Loucy (cell line): ENCODE measurements around the gene CACNA1C.

Experiments
- H2AFZ ChIP-seq: fragments of 200-600 bp; sonication (generic); 2 replicates; pipeline ENCODE4 v1.6.0; 2016; ENCODE audit warnings: antibody characterized with exemption, mild to moderate bottlenecking, low read length, moderate library complexity
- H3F3A ChIP-seq: fragments of 200-600 bp; 2 replicates; pipeline ENCODE4 v1.6.0; 2016; ENCODE audit warnings: antibody characterized with exemption, low read depth, mild to moderate bottlenecking
- H3K27me3 ChIP-seq: fragments of 200-600 bp; sonication (generic); 2 replicates; pipeline ENCODE4 v1.6.1; 2014; ENCODE audit warnings: low read length, mild to moderate bottlenecking; ENCODE audit not compliant: insufficient read depth, poor library complexity, severe bottlenecking
- H3K36me3 ChIP-seq: fragments of 200-600 bp; sonication (generic); 2 replicates; pipeline ENCODE4 v1.6.1; 2016; ENCODE audit warnings: low read length; ENCODE audit not compliant: insufficient read depth
- H3K4me1 ChIP-seq: fragments of 200-600 bp; sonication (generic); 2 replicates; pipeline ENCODE4 v1.5.1; 2014; ENCODE audit warnings: low read length, mild to moderate bottlenecking; ENCODE audit not compliant: insufficient read depth, poor library complexity, severe bottlenecking
- H3K4me2 ChIP-seq: fragments of 200-600 bp; sonication (generic); 2 replicates; pipeline ENCODE4 v1.6.0; 2014; ENCODE audit warnings: antibody characterized with exemption, low read length, low read depth, mild to moderate bottlenecking; ENCODE audit not compliant: poor library complexity, severe bottlenecking
- H3K4me3 ChIP-seq: fragments of 200-600 bp; sonication (generic); 2 replicates; pipeline ENCODE4 v1.5.1; 2014; ENCODE audit warnings: low read length, mild to moderate bottlenecking, mixed read lengths; ENCODE audit not compliant: poor library complexity, severe bottlenecking
- H3K79me2 ChIP-seq: fragments of 200-600 bp; sonication (generic); 2 replicates; pipeline ENCODE4 v1.6.1; 2014; ENCODE audit warnings: low read length; ENCODE audit not compliant: insufficient read depth
- H3K9ac ChIP-seq: fragments of 200-600 bp; sonication (generic); 2 replicates; pipeline ENCODE4 v1.6.0; 2014; ENCODE audit warnings: mild to moderate bottlenecking, low read depth, low read length, moderate library complexity; ENCODE audit not compliant: poor library complexity, severe bottlenecking
- H3K9me2 ChIP-seq: fragments of 200-600 bp; sonication (generic); replicated peaks from 2 replicates; pipeline ENCODE4 v1.6.1; 2016; ENCODE audit warnings: low read depth, low read length, mixed read lengths
- H3K9me3 ChIP-seq: fragments of 200-600 bp; sonication (generic); 2 replicates; pipeline ENCODE4 v1.6.1; 2014; ENCODE audit warnings: mild to moderate bottlenecking, antibody characterized with exemption, low read length, low read depth; ENCODE audit not compliant: insufficient read depth
- H4K20me1 ChIP-seq: fragments of 200-600 bp; sonication (generic); 2 replicates; pipeline ENCODE4 v1.6.0; 2014; ENCODE audit warnings: antibody characterized with exemption, low read length, mild to moderate bottlenecking; ENCODE audit not compliant: insufficient read depth, poor library complexity, severe bottlenecking
- EZH2phosphoT487 ChIP-seq: fragments of 200-600 bp; IDR thresholded peaks from 2 replicates; pipeline ENCODE4 v1.6.1; 2018; ENCODE audit warnings: antibody characterized with exemption, mild to moderate bottlenecking, moderate library complexity, borderline replicate concordance
- TF ChIP-seq, protein P1 (sequence below): fragments of 200-600 bp; sonication (generic); conservative IDR thresholded peaks from 2 replicates; pipeline ENCODE4 v1.5.1; 2014; ENCODE audit warnings: mild to moderate bottlenecking, antibody characterized with exemption, low read length

The CACNA1C gene

GRCh38 chr12:2574355-2574935 lies 521.7 kb downstream of the CACNA1C start:
- TF ChIP-seq, protein P1, sequence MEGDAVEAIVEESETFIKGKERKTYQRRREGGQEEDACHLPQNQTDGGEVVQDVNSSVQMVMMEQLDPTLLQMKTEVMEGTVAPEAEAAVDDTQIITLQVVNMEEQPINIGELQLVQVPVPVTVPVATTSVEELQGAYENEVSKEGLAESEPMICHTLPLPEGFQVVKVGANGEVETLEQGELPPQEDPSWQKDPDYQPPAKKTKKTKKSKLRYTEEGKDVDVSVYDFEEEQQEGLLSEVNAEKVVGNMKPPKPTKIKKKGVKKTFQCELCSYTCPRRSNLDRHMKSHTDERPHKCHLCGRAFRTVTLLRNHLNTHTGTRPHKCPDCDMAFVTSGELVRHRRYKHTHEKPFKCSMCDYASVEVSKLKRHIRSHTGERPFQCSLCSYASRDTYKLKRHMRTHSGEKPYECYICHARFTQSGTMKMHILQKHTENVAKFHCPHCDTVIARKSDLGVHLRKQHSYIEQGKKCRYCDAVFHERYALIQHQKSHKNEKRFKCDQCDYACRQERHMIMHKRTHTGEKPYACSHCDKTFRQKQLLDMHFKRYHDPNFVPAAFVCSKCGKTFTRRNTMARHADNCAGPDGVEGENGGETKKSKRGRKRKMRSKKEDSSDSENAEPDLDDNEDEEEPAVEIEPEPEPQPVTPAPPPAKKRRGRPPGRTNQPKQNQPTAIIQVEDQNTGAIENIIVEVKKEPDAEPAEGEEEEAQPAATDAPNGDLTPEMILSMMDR = no peak
- H3K4me1 ChIP-seq = no peaks in the 10 kb centered on the region
- no peaks in the 10 kb centered on the region for H3K9me3 ChIP-seq
- H3K9me2 ChIP-seq = no peaks in the 10 kb centered on the region
- no peaks in the 10 kb centered on the region for H3F3A ChIP-seq
- no peak overlapping the region for H2AFZ ChIP-seq
- no peak overlapping the region for H3K4me3 ChIP-seq
- no peaks in the 10 kb centered on the region for H3K27me3 ChIP-seq
- H3K36me3 ChIP-seq = no peaks in the 10 kb centered on the region
- H3K4me2 ChIP-seq = no peak overlapping the region
- no peaks in the 10 kb centered on the region for H4K20me1 ChIP-seq
- H3K79me2 ChIP-seq = no peaks in the 10 kb centered on the region
- no peak overlapping the region for H3K9ac ChIP-seq

- H3K4me2 ChIP-seq = no peak overlapping the region
- H3K9ac ChIP-seq = no peak overlapping the region
- no peaks in the 10 kb centered on the region for H3K79me2 ChIP-seq
- H3K9me2 ChIP-seq = no peaks in the 10 kb centered on the region
- no peaks in the 10 kb centered on the region for H4K20me1 ChIP-seq
- H3K4me3 ChIP-seq = no peak overlapping the region
- no peak for TF ChIP-seq EZH2phosphoT487
- TF ChIP-seq, protein P1 = no peak
- H3K9me3 ChIP-seq = no peaks in the 10 kb centered on the region
- H2AFZ ChIP-seq = no peak overlapping the region
- H3K4me1 ChIP-seq = no peaks in the 10 kb centered on the region
- no peaks in the 10 kb centered on the region for H3F3A ChIP-seq
- H3K36me3 ChIP-seq = no peaks in the 10 kb centered on the region
- H3K27me3 ChIP-seq = no peaks in the 10 kb centered on the region
Measured at GRCh38 chr12:2575245-2575644, 522.5 kb downstream of the CACNA1C start.

- H3K9me3 ChIP-seq = no peaks in the 10 kb centered on the region
- H3K36me3 ChIP-seq = no peaks in the 10 kb centered on the region
- no peak for TF ChIP-seq EZH2phosphoT487
- TF ChIP-seq, protein P1 = no peak
- no peak overlapping the region for H3K9ac ChIP-seq
- H4K20me1 ChIP-seq = no peaks in the 10 kb centered on the region
- H2AFZ ChIP-seq = no peak overlapping the region
- H3K4me1 ChIP-seq = no peaks in the 10 kb centered on the region
- no peaks in the 10 kb centered on the region for H3K9me2 ChIP-seq
- no peaks in the 10 kb centered on the region for H3F3A ChIP-seq
- no peak overlapping the region for H3K4me2 ChIP-seq
- H3K27me3 ChIP-seq = peaks cover under 1% of the 10 kb centered on the region
- H3K4me3 ChIP-seq = no peak overlapping the region
- no peaks in the 10 kb centered on the region for H3K79me2 ChIP-seq
Measured at GRCh38 chr12:2578211-2578610, 525.4 kb downstream of the CACNA1C start.
